Progenitor cell of endocrine pancreas (in vitro differentiated cells): Measurements from ENCODE around the gene OTC. TPM values are rescaled to one million over a fixed set of nuclear protein-coding genes. Genes with fewer than 3 reads are reported as not detected.
A peak's percentile ranks its signal among the peaks of the same experiment; 100 is the strongest.

Experiments used
- DNase-seq: peaks from one replicate; pipeline ENCODE4 v3.0.0; 2021; ENCODE audit warnings: low spot score; ENCODE audit not compliant: unreplicated experiment
- H3K27ac Mint-ChIP-seq: 2 replicates; pipeline ENCODE4 v1.8.0; 2021; ENCODE audit warnings: mild to moderate bottlenecking, moderate library complexity, mixed read lengths
- H3K27me3 Mint-ChIP-seq: 2 replicates; pipeline ENCODE4 v1.8.0; 2021; ENCODE audit warnings: mixed read lengths
- H3K36me3 Mint-ChIP-seq: 2 replicates; pipeline ENCODE4 v1.8.0; 2022; ENCODE audit warnings: mixed read lengths; ENCODE audit not compliant: insufficient read depth
- H3K4me1 Mint-ChIP-seq: 2 replicates; pipeline ENCODE4 v1.8.0; 2021; ENCODE audit warnings: low read depth, mixed read lengths
- H3K4me3 Mint-ChIP-seq: 2 replicates; pipeline ENCODE4 v1.8.0; 2021; ENCODE audit warnings: low read depth, mild to moderate bottlenecking, moderate library complexity, mixed read lengths
- H3K9me3 Mint-ChIP-seq: 2 replicates; pipeline ENCODE4 v1.8.0; 2021; ENCODE audit warnings: low read depth, mixed read lengths
- CTCF ChIP-seq: fragments of 200-600 bp; sonication (generic); IDR thresholded peaks from one replicate; pipeline ENCODE4 v1.5.0; 2021; ENCODE audit warnings: antibody characterized with exemption, mild to moderate bottlenecking; ENCODE audit not compliant: unreplicated experiment
- total RNA-seq: library from RNA; stranded (reverse); gene quantifications from 2 replicates; pipeline ENCODE4 v1.2.1, GENCODE V29; 2021

OTC gene
- total RNA-seq, 1 donor from 2014 or later, result not detected

DNA sequence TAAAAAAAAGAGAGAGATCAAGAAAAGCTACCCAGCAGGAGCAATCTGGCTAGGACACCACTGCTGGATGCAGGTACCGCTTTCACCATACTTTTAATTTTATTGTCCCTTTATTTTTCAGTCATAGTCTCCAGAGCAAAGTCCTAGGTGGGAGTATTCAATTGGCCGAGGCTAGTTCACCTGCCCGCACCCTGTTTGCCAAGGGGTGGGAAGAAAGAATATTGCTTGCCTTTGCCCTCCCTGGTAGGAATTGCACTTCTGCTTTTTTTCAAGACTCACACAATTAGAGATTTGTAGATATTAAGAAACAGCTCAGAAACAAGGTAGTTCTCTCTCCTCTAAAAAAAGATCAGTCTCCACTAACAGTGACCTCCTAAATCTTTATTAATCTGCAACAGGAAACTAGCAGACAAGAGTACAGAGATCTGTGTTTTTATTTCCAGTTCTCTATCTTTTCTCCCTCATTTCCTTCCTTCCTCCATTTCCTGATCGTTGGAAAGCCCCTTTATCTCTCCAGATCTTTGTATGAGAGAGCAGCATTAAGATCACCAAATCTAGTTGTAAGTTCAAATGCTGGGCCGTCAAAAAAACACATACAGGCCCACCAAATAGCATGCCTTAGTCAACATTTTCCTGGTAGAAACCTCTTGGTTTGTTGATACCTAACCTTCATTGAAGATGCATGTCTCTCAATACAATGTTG lies 15.7 kb upstream of the OTC start:
- Mint-ChIP-seq H3K27ac (no peak overlapping the region), H3K9me3 (peaks cover 29% of the 10 kb centered on the region), H3K36me3 (peaks cover 1% of the 10 kb centered on the region), H3K4me3 (no peak overlapping the region), H3K4me1 (peaks cover 6% of the 10 kb centered on the region), H3K27me3 (no peaks in the 10 kb centered on the region)
- TF ChIP-seq CTCF, result no peak
- no peak for DNase-seq

- Mint-ChIP-seq H3K9me3 (peaks cover 33% of the 10 kb centered on the region), H3K4me3 (no peak overlapping the region), H3K27ac (no peak overlapping the region), H3K27me3 (no peaks in the 10 kb centered on the region), H3K4me1 (peaks cover 22% of the 10 kb centered on the region), H3K36me3 (peaks cover 1% of the 10 kb centered on the region)
- DNase-seq, result no peak
- no peak for TF ChIP-seq CTCF
Measured at GRCh38 chrX:38341442-38341841, 11.0 kb upstream of the OTC start.

DNA sequence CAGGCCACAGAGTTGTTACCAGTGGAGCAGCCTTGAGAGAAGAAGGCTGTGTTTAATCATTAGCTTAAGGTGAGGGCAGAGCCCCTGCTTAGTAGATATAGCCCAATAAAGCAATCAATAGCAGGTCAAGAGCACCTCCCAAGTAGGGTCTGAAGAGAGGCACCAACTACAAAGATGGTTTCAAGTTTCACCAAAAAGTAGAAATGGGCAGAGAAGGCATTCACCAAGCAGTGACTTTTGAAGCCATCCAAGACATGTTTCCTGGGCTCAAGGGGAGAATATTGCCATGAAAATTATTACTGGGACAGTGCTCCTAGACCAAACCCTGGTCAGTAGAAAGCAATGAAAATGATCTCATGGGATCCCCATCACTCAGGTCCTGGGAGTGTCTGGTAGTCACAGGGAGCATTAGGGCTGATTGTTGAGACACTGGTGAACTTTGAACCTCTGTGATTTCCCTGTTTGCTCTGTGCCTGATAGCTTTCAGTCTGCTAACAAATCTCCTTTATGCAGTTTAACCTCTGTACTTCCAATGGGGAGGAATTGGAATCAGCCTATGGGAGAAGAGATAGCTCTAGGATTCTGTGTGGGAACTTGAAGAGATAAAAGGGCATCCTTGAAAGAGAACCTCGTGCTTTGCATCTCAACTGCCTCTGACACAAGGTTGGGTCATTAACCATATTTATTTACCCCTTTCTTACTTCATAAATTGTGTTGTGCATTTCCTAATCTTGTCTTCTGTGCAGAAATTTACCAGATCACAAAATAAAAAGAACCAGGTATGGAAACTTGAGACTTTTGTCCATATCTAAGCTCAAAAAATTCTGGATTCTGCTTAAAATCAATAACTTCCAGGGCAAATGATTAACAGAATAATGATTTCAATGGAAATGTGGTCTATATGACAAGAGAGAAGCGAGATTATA lies 9.3 kb upstream of the OTC start:
- peaks cover 25% of the 10 kb centered on the region for H3K4me1 Mint-ChIP-seq
- H3K4me3 Mint-ChIP-seq, result peak overlapping the region; percentile 37
- TF ChIP-seq CTCF, result no peak
- H3K36me3 Mint-ChIP-seq, result peaks cover 1% of the 10 kb centered on the region
- peaks cover 24% of the 10 kb centered on the region for H3K9me3 Mint-ChIP-seq
- no peaks in the 10 kb centered on the region for H3K27me3 Mint-ChIP-seq
- no peak for DNase-seq
- peak overlapping the region; percentile 87 for H3K27ac Mint-ChIP-seq

DNA sequence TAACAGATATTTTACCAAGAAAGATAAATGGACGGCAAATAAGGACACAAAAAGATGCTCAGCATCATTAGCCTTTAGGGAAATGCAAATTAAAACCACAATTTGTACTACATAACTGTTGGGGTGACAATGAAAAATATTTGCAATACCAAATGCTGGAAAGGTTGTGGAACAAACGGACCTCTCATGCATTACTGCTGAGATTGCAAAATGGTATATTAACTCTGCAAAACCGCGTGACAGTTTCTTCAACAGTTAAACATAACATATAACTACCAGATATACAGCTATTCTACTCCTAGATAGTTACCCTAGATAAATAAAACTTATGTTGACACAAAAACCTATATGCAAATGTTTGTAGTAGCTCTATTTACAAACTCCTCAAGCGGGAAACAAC lies 6.3 kb upstream of the OTC start:
- DNase-seq, result no peak
- no peaks in the 10 kb centered on the region for H3K27me3 Mint-ChIP-seq
- H3K27ac Mint-ChIP-seq, result peak overlapping the region; percentile 27
- no peak overlapping the region for H3K4me3 Mint-ChIP-seq
- TF ChIP-seq CTCF, result no peak
- H3K36me3 Mint-ChIP-seq, result peaks cover 1% of the 10 kb centered on the region
- peaks cover 31% of the 10 kb centered on the region for H3K9me3 Mint-ChIP-seq
- H3K4me1 Mint-ChIP-seq, result peaks cover 25% of the 10 kb centered on the region

- TF ChIP-seq CTCF, result no peak
- Mint-ChIP-seq H3K4me1 (peaks cover 20% of the 10 kb centered on the region), H3K27me3 (no peaks in the 10 kb centered on the region), H3K36me3 (no peaks in the 10 kb centered on the region), H3K9me3 (peaks cover 29% of the 10 kb centered on the region), H3K27ac (no peak overlapping the region), H3K4me3 (no peak overlapping the region)
- no peak for DNase-seq
Measured at GRCh38 chrX:38347136-38347535, 5.3 kb upstream of the OTC start.
